HEK293 (cell line): ENCODE results near the gene FARSA.

Experiments
- CTCF ChIP-seq: fragments of 450-650 bp; formaldehyde crosslinking; IDR thresholded peaks from 2 replicates; pipeline ENCODE4 v1.5.1; 2016; ENCODE audit warnings: missing biosample characterization, missing genetic modification characterization
- YY1 ChIP-seq: fragments of 450-650 bp; formaldehyde crosslinking; IDR thresholded peaks from 2 replicates; pipeline ENCODE4 v1.5.1; 2018; ENCODE audit warnings: missing biosample characterization, missing genetic modification characterization
- ZNF274 ChIP-seq, 2 experiments: fragments of 200-500 bp in 1 of 2; fragments of 450-650 bp in 1 of 2; sonication (Bioruptor generic) in 1 of 2; formaldehyde crosslinking in 1 of 2; IDR thresholded peaks; 2 replicates each; pipeline versions ENCODE4 v1.5.1 to v1.6.1; 2014 to 2016; ENCODE audit warnings: borderline replicate concordance in 1 of 2, inconsistent platforms in 1 of 2, low read length in 1 of 2, missing biosample characterization in 1 of 2, missing genetic modification characterization in 1 of 2

- TF ChIP-seq YY1 (tag by site-specific recombination) (no peak), CTCF (tag by site-specific recombination) (no peak), ZNF274 (IDR thresholded peaks at IDR 0.05; ENCODE audit: low read length) (no peak), ZNF274 (tag by site-specific recombination; IDR thresholded peaks at IDR 0.05; ENCODE audit: borderline replicate concordance) (no peak)
Observed at GRCh38 chr19:12899891-12900518, 33.5 kb downstream of the FARSA start.
